ACC112 (cell line): ENCODE results near the gene DERL3.

Experiments
- H2AFZ ChIP-seq: fragments of 200-600 bp; sonication (generic); one replicate; pipeline ENCODE4 v1.6.0; 2017; ENCODE audit warnings: antibody characterized with exemption, low read length; ENCODE audit not compliant: unreplicated experiment
- H3K27ac ChIP-seq: fragments of 200-600 bp; sonication (generic); 2 replicates; pipeline ENCODE4 v1.5.1; 2014; ENCODE audit warnings: low read depth, mild to moderate bottlenecking, antibody characterized with exemption, low read length, moderate library complexity
- H3K27me3 ChIP-seq: fragments of 200-600 bp; sonication (generic); 2 replicates; pipeline ENCODE4 v1.6.1; 2014; ENCODE audit warnings: mild to moderate bottlenecking, antibody characterized with exemption, low read length, moderate library complexity, mixed read lengths; ENCODE audit not compliant: insufficient read depth
- H3K36me3 ChIP-seq: fragments of 200-600 bp; sonication (generic); 2 replicates; pipeline ENCODE4 v1.6.1; 2016; ENCODE audit warnings: mild to moderate bottlenecking, antibody characterized with exemption, low read length, moderate library complexity, mixed read lengths; ENCODE audit not compliant: insufficient read depth
- H3K4me1 ChIP-seq: fragments of 200-600 bp; sonication (generic); one replicate; pipeline ENCODE4 v1.6.1; 2016; ENCODE audit warnings: low read length, mixed read lengths; ENCODE audit not compliant: insufficient read depth, unreplicated experiment, control insufficient read depth
- H3K4me3 ChIP-seq: fragments of 200-600 bp; sonication (generic); 2 replicates; pipeline ENCODE4 v1.5.1; 2014; ENCODE audit warnings: mild to moderate bottlenecking, low read depth, low read length
- H3K79me2 ChIP-seq: fragments of 200-600 bp; sonication (generic); one replicate; pipeline ENCODE4 v1.6.0; 2016; ENCODE audit warnings: low read length; ENCODE audit not compliant: control insufficient read depth, unreplicated experiment, insufficient read depth

DERL3 gene

GRCh38 chr22:23846081-23846469 lies 7.3 kb upstream of the DERL3 start:
- Histone ChIP-seq H3K27me3 (no peaks in the 10 kb centered on the region), H3K27ac (no peak overlapping the region), H3K4me1 (peaks cover 5% of the 10 kb centered on the region), H2AFZ (no peak overlapping the region), H3K4me3 (no peak overlapping the region), H3K36me3 (no peaks in the 10 kb centered on the region), H3K79me2 (no peaks in the 10 kb centered on the region)

- H3K27ac ChIP-seq = no peak overlapping the region
- no peak overlapping the region for H3K4me3 ChIP-seq
- no peak overlapping the region for H2AFZ ChIP-seq
- H3K27me3 ChIP-seq = no peaks in the 10 kb centered on the region
- H3K4me1 ChIP-seq = peaks cover 5% of the 10 kb centered on the region
- H3K79me2 ChIP-seq = no peaks in the 10 kb centered on the region
- H3K36me3 ChIP-seq = no peaks in the 10 kb centered on the region
Observed at GRCh38 chr22:23845265-23846080, 6.7 kb upstream of the DERL3 start.

- Histone ChIP-seq H3K27me3 (no peaks in the 10 kb centered on the region), H2AFZ (no peak overlapping the region), H3K4me1 (peaks cover 5% of the 10 kb centered on the region), H3K4me3 (no peak overlapping the region), H3K36me3 (no peaks in the 10 kb centered on the region), H3K79me2 (no peaks in the 10 kb centered on the region), H3K27ac (no peak overlapping the region)
Observed at GRCh38 chr22:23844739-23845202, 6.0 kb upstream of the DERL3 start.

GRCh38 chr22:23842599-23842998 lies 3.8 kb upstream of the DERL3 start:
- Histone ChIP-seq H3K4me3 (no peak overlapping the region), H2AFZ (no peak overlapping the region), H3K27ac (no peak overlapping the region), H3K4me1 (peaks cover 5% of the 10 kb centered on the region), H3K36me3 (no peaks in the 10 kb centered on the region), H3K27me3 (no peaks in the 10 kb centered on the region), H3K79me2 (no peaks in the 10 kb centered on the region)

- Histone ChIP-seq H3K4me3 (no peak overlapping the region), H3K27me3 (no peaks in the 10 kb centered on the region), H3K79me2 (no peaks in the 10 kb centered on the region), H3K27ac (no peak overlapping the region), H2AFZ (no peak overlapping the region), H3K36me3 (no peaks in the 10 kb centered on the region), H3K4me1 (peaks cover 5% of the 10 kb centered on the region)
Observed at GRCh38 chr22:23841736-23842445, 3.1 kb upstream of the DERL3 start.

- Histone ChIP-seq H3K4me3 (no peak overlapping the region), H3K36me3 (no peaks in the 10 kb centered on the region), H3K4me1 (peaks cover 3% of the 10 kb centered on the region), H3K79me2 (no peaks in the 10 kb centered on the region), H2AFZ (no peak overlapping the region), H3K27ac (no peak overlapping the region), H3K27me3 (no peaks in the 10 kb centered on the region)
Observed at GRCh38 chr22:23841292-23841691, 2.5 kb upstream of the DERL3 start.

GRCh38 chr22:23840026-23840425 lies 1.2 kb upstream of the DERL3 start:
- H3K4me3 ChIP-seq = no peak overlapping the region
- H3K4me1 ChIP-seq = no peaks in the 10 kb centered on the region
- H3K27me3 ChIP-seq = no peaks in the 10 kb centered on the region
- H3K36me3 ChIP-seq = no peaks in the 10 kb centered on the region
- no peak overlapping the region for H3K27ac ChIP-seq
- H2AFZ ChIP-seq = no peak overlapping the region
- H3K79me2 ChIP-seq = no peaks in the 10 kb centered on the region

- H2AFZ ChIP-seq = no peak overlapping the region
- H3K36me3 ChIP-seq = no peaks in the 10 kb centered on the region
- H3K4me3 ChIP-seq = peak overlapping the region; percentile 37; the same call in 1 of the 2 replicates
- no peak overlapping the region for H3K27ac ChIP-seq
- no peaks in the 10 kb centered on the region for H3K79me2 ChIP-seq
- H3K4me1 ChIP-seq = no peaks in the 10 kb centered on the region
- no peaks in the 10 kb centered on the region for H3K27me3 ChIP-seq
Observed at GRCh38 chr22:23837911-23838680, 710 bp downstream of the DERL3 start.

- H2AFZ ChIP-seq = no peak overlapping the region
- H3K79me2 ChIP-seq = no peaks in the 10 kb centered on the region
- no peaks in the 10 kb centered on the region for H3K36me3 ChIP-seq
- H3K27ac ChIP-seq = no peak overlapping the region
- H3K4me3 ChIP-seq = no peak overlapping the region
- no peaks in the 10 kb centered on the region for H3K27me3 ChIP-seq
- H3K4me1 ChIP-seq = no peaks in the 10 kb centered on the region
Observed at GRCh38 chr22:23837496-23837859, 1.3 kb downstream of the DERL3 start.

- Histone ChIP-seq H3K79me2 (no peaks in the 10 kb centered on the region), H3K27me3 (no peaks in the 10 kb centered on the region), H3K36me3 (no peaks in the 10 kb centered on the region), H3K27ac (no peak overlapping the region), H3K4me3 (no peak overlapping the region), H2AFZ (no peak overlapping the region), H3K4me1 (no peaks in the 10 kb centered on the region)
Observed at GRCh38 chr22:23836692-23837495, 1.9 kb downstream of the DERL3 start.
